GM12878 (cell line): Measurements from ENCODE around the gene PHACTR3. TPM values are rescaled to one million over a fixed set of nuclear protein-coding genes. Genes with fewer than 3 reads are reported as not detected.

ENCODE experiments used
- ATAC-seq: fragments of 200-7000 bp; cut with Tn5 transposase; 3 replicates; pipeline ENCODE4 v1.9.1; 2020; ENCODE audit warnings: mild to moderate bottlenecking, moderate library complexity
- BruUV-seq: library from RNA; stranded (reverse); fragments of 400-500 nt; replicated peaks from 2 replicates; lab custom pipeline; 2021; lab: Mats Ljungman, UMichigan
- CTCF ChIA-PET: fragments of 300-600 bp; sonication (Branson Sonifier 250); formaldehyde crosslinking; extraction: SDS; loops from one replicate; lab custom pipeline; 2021; ENCODE audit warnings: inconsistent platforms; lab: Yijun Ruan, JAX
- POLR2A ChIA-PET: fragments of 350-600 bp; formaldehyde crosslinking; extraction: SDS; loops from one replicate; lab custom pipeline; 2021; ENCODE audit warnings: inconsistent platforms; lab: Charles Lee
- RAD21 ChIA-PET: fragments of 300-600 bp; sonication (Branson Sonifier 250); formaldehyde crosslinking; loops from one replicate; lab custom pipeline; 2023; ENCODE audit warnings: antibody characterized with exemption; ENCODE audit not compliant: unreplicated experiment; lab: Charles Lee
- SMC1A ChIA-PET: fragments of 300-600 bp; sonication (Branson Sonifier 250); formaldehyde crosslinking; loops from one replicate; lab custom pipeline; 2023; ENCODE audit not compliant: unreplicated experiment, uncharacterized antibody; lab: Charles Lee
- DNase-seq: peaks from one replicate; pipeline ENCODE4 v3.0.0-alpha.2; 2011; ENCODE audit warnings: low read depth, low spot score
- FAIRE-seq: peaks from 3 replicates; lab custom pipeline; 2011; peaks lifted over from hg19 to GRCh38; lab: Jason Lieb, UNC
- H2AFZ ChIP-seq: 2 replicates; pipeline ENCODE4 v1.6.0; 2011; ENCODE audit warnings: low read depth, low read length, control low read depth; ENCODE audit not compliant: control insufficient read depth
- H3K27ac ChIP-seq: 2 replicates; pipeline ENCODE4 v1.5.1; 2011; ENCODE audit warnings: control low read depth; ENCODE audit not compliant: control insufficient read depth, insufficient read depth
- H3K27me3 ChIP-seq, 2 experiments: replicated peaks in 1 of 2; 2 replicates each; pipeline versions ENCODE4 v1.6.0 to v1.6.1; 2011; ENCODE audit warnings: low read length in 1 of 2; ENCODE audit not compliant: control insufficient read depth in 2 of 2, insufficient read depth in 2 of 2
- H3K36me3 ChIP-seq, 2 experiments: 2 replicates each; pipeline ENCODE4 v1.5.1; 2011; ENCODE audit warnings: low read length in 1 of 2; ENCODE audit not compliant: control insufficient read depth in 2 of 2, insufficient read depth in 2 of 2
- H3K4me1 ChIP-seq: 2 replicates; pipeline ENCODE4 v1.6.1; 2011; ENCODE audit warnings: mild to moderate bottlenecking, low read length, moderate library complexity, mixed read lengths; ENCODE audit not compliant: control insufficient read depth, insufficient read depth
- H3K4me2 ChIP-seq: 2 replicates; pipeline ENCODE4 v1.6.0; 2011; ENCODE audit warnings: control low read depth; ENCODE audit not compliant: control insufficient read depth, insufficient read depth
- H3K4me3 ChIP-seq: fragments of 200-600 bp; sonication (generic); 2 replicates; pipeline ENCODE4 v1.5.1; 2016
- H3K79me2 ChIP-seq: 2 replicates; pipeline ENCODE4 v1.6.0; 2011; ENCODE audit warnings: low read length; ENCODE audit not compliant: control insufficient read depth, insufficient read depth
- H3K9ac ChIP-seq: 2 replicates; pipeline ENCODE4 v1.8.0; 2011; ENCODE audit warnings: low read length, control low read depth, mixed read lengths; ENCODE audit not compliant: control insufficient read depth, insufficient read depth
- H3K9me3 ChIP-seq: replicated peaks from 3 replicates; pipeline ENCODE4 v1.5.1; 2011; ENCODE audit warnings: mild to moderate bottlenecking, low read length; ENCODE audit not compliant: control insufficient read depth, insufficient read depth
- H4K20me1 ChIP-seq: 2 replicates; pipeline ENCODE4 v1.6.0; 2011; ENCODE audit not compliant: control insufficient read depth, insufficient read depth
- DPF2 ChIP-seq: fragments of 450-650 bp; IDR thresholded peaks from 2 replicates; pipeline ENCODE4 v1.6.1; 2017; ENCODE audit warnings: mild to moderate bottlenecking
- ETV6 ChIP-seq, 2 experiments: fragments of 450-650 bp in 1 of 2; IDR thresholded peaks in 1 of 2; conservative IDR thresholded peaks in 1 of 2; 2 replicates each; pipeline ENCODE4 v1.6.1; 2014; ENCODE audit warnings: antibody characterized with exemption in 1 of 2, borderline replicate concordance in 1 of 2, low read depth in 1 of 2, mild to moderate bottlenecking in 1 of 2, moderate library complexity in 1 of 2
- EZH2 ChIP-seq: IDR thresholded peaks from 2 replicates; pipeline ENCODE4 v1.6.1; 2012; ENCODE audit warnings: low read depth, mild to moderate bottlenecking, control low read depth, inconsistent platforms, low read length, borderline replicate concordance; ENCODE audit not compliant: control insufficient read depth
- JUND ChIP-seq: IDR thresholded peaks from 2 replicates; pipeline ENCODE4 v1.6.1; 2012; ENCODE audit warnings: low read depth, mild to moderate bottlenecking, low read length, improper control_type of control experiment, moderate library complexity
- PML ChIP-seq: IDR thresholded peaks from 2 replicates; pipeline ENCODE4 v1.6.1; 2012; ENCODE audit warnings: low read length, inconsistent platforms
- SMC3 ChIP-seq: IDR thresholded peaks from 2 replicates; pipeline ENCODE4 v1.6.1; 2011; ENCODE audit warnings: low read length, improper control_type of control experiment, borderline replicate concordance
- SUPT20H ChIP-seq: IDR thresholded peaks from 2 replicates; pipeline ENCODE4 v1.6.1; 2011; ENCODE audit warnings: low read depth, mild to moderate bottlenecking, low read length, moderate library complexity, borderline replicate concordance; ENCODE audit not compliant: control insufficient read depth
- ZBTB11 ChIP-seq: fragments of 450-650 bp; formaldehyde crosslinking; IDR thresholded peaks from 2 replicates; pipeline ENCODE4 v1.5.0; 2022; ENCODE audit warnings: mild to moderate bottlenecking, missing genetic modification characterization
- WGBS: methylation state at CpG from one replicate; pipeline ENCODE4 v1.1.6; 2016; ENCODE audit warnings: low lambda C conversion rate; ENCODE audit not compliant: insufficient replicate concordance, insufficient coverage; ENCODE audit errors: missing lambda C conversion rate; 5-methylcytosine and 5-hydroxymethylcytosine counted together
- in situ Hi-C: fragments of 300-500 bp; cut with MboI; formaldehyde crosslinking; loops from 9 replicates; pipeline ENCODE4 v1.14.3; 2018; ENCODE audit warnings: mixed read lengths
- intact Hi-C: fragments of 100-400 bp; cut with micrococcal nuclease; formaldehyde crosslinking; loops from one replicate; pipeline ENCODE4 v1.14.2; 2022; ENCODE audit not compliant: unreplicated experiment
- polyA plus RNA-seq, 11 experiments: library from polyadenylated mRNA; depleted of rRNA in 4 of 11; unstranded in 6 of 11; stranded (reverse) in 5 of 11; fragments of >200 nt; fragmentation: Nextera tagmentation in 4 of 11; fragmentation: Illumina TruSeq in 1 of 11; extraction: Ambion mirVana in 4 of 11; extraction: Trizol in 1 of 11; gene quantifications; 1 replicate in 1 of 11; 2 replicates in 10 of 11; pipeline versions ENCODE4 v1.2.1 to v1.2.3, GENCODE V29; 2011 to 2016; ENCODE audit warnings: inconsistent platforms in 2 of 11, missing spikeins in 2 of 11, low read depth in 1 of 11
- total RNA-seq, 4 experiments: library from RNA; depleted of rRNA in 3 of 4; stranded (reverse); fragments of >200 nt in 3 of 4; fragmentation: Illumina TruSeq in 1 of 4; extraction: Trizol in 1 of 4; gene quantifications; 2 replicates each; pipeline versions ENCODE4 v1.2.1 to v1.2.3, GENCODE V29; 2013 to 2021
- TF ChIP-seq, protein P1 (sequence below): fragments of 150-350 bp; IDR thresholded peaks from 2 replicates; pipeline ENCODE4 v1.6.1; 2014; ENCODE audit warnings: mild to moderate bottlenecking, low read depth, low read length
- TF ChIP-seq, protein P2 (sequence below): fragments of 450-650 bp; IDR thresholded peaks from 2 replicates; pipeline ENCODE4 v1.6.1; 2018; ENCODE audit warnings: mild to moderate bottlenecking, low read depth, moderate library complexity; ENCODE audit not compliant: partially characterized antibody

Gene PHACTR3
- total and polyA plus RNA-seq, 10 of the 15 experiments (the other 5 are each of a cell fraction or from before 2014, with no cell fraction given), result 0.17 to 2.7 (median 0.27) TPM; not detected in 1

DNA sequence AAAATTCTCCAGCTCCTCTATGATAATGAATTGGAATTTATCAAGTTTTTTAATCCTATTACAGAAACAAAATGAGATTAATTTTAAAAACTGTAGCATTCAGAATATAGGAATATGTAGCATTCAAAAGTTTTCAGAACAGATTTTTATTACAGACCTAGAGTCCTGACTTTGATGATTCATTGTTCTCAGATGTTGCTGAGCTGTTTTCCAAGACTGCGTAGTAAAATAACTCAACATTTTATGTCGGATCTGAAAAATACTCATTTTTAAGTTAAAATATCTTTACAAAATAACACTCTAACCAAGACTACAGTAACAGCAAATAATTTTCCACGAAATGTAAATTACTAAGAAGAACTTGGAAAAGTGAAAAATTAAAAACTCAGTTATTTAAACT, 262.0 kb downstream of the PHACTR3 start (continued):
- TF ChIP-seq, protein P1, sequence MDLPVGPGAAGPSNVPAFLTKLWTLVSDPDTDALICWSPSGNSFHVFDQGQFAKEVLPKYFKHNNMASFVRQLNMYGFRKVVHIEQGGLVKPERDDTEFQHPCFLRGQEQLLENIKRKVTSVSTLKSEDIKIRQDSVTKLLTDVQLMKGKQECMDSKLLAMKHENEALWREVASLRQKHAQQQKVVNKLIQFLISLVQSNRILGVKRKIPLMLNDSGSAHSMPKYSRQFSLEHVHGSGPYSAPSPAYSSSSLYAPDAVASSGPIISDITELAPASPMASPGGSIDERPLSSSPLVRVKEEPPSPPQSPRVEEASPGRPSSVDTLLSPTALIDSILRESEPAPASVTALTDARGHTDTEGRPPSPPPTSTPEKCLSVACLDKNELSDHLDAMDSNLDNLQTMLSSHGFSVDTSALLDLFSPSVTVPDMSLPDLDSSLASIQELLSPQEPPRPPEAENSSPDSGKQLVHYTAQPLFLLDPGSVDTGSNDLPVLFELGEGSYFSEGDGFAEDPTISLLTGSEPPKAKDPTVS, result no peak
- TF ChIP-seq JUND (no peak), EZH2 (no peak)

DNA sequence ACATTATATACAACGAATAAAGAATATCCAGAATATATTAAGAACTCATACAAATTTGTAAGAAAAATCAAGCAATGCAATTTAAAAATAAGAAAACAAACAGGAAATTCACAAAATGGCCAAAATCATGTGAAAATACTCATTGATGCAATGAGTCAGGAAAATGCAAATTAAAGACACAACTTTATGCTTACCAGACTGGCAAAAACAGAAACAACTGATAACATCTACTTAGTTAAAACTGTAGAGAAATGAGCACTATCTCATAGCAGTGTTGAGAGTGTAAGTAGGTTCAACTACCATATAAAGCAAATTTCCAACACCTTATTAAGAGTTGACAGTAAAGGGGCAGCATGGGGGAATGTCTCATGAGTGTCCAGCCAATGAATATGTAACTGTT, 266.8 kb downstream of the PHACTR3 start:
- in situ Hi-C loops, result no loop called here
- ATAC-seq (no peak), FAIRE-seq (no peak), DNase-seq (no peak)
- Histone ChIP-seq H3K9me3 (no peaks in the 10 kb centered on the region), H2AFZ (no peak overlapping the region), H3K4me3 (no peak overlapping the region), H3K36me3 (no peaks in the 10 kb centered on the region), H3K79me2 (no peaks in the 10 kb centered on the region), H3K9ac (no peak overlapping the region), H3K27me3 (no peaks in the 10 kb centered on the region), H3K4me2 (no peak overlapping the region), H4K20me1 (no peaks in the 10 kb centered on the region), H3K27ac (no peak overlapping the region), H3K4me1 (no peaks in the 10 kb centered on the region)
- ChIA-PET SMC1A (no interaction called here), RAD21 (no interaction called here), CTCF (no interaction called here), POLR2A (no interaction called here)
- 0% methylated on average over 1 of the region's 1 CpG for WGBS
- no TSS peak for BruUV-seq
- intact Hi-C loops, result no loop called here
- TF ChIP-seq PML (no peak), ZBTB11 (CRISPR knock-in tag) (no peak), SMC3 (no peak), ETV6 (conservative IDR thresholded peaks at IDR 0.05 in 1 of 2, IDR thresholded peaks at IDR 0.05 in 1 of 2; ENCODE audit: borderline replicate concordance in 1 of 2, low read depth in 1 of 2) (no peak), DPF2 (no peak), SUPT20H (no peak)
- TF ChIP-seq, protein P2, sequence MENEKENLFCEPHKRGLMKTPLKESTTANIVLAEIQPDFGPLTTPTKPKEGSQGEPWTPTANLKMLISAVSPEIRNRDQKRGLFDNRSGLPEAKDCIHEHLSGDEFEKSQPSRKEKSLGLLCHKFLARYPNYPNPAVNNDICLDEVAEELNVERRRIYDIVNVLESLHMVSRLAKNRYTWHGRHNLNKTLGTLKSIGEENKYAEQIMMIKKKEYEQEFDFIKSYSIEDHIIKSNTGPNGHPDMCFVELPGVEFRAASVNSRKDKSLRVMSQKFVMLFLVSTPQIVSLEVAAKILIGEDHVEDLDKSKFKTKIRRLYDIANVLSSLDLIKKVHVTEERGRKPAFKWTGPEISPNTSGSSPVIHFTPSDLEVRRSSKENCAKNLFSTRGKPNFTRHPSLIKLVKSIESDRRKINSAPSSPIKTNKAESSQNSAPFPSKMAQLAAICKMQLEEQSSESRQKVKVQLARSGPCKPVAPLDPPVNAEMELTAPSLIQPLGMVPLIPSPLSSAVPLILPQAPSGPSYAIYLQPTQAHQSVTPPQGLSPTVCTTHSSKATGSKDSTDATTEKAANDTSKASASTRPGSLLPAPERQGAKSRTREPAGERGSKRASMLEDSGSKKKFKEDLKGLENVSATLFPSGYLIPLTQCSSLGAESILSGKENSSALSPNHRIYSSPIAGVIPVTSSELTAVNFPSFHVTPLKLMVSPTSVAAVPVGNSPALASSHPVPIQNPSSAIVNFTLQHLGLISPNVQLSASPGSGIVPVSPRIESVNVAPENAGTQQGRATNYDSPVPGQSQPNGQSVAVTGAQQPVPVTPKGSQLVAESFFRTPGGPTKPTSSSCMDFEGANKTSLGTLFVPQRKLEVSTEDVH, result no peak
